ENCODE measurements around the gene RHOJ.
"Not testable (repeated sequence)": the region's sequence is repeated elsewhere in the genome, so short reads cannot be mapped to it uniquely, and the experiment has no call there.

Gene RHOJ

GRCh38 chr14:63299351-63300110 is 95.3 kb downstream of the RHOJ start:
- DNase-seq (ENCODE audit: low read depth), result no peak

DNA sequence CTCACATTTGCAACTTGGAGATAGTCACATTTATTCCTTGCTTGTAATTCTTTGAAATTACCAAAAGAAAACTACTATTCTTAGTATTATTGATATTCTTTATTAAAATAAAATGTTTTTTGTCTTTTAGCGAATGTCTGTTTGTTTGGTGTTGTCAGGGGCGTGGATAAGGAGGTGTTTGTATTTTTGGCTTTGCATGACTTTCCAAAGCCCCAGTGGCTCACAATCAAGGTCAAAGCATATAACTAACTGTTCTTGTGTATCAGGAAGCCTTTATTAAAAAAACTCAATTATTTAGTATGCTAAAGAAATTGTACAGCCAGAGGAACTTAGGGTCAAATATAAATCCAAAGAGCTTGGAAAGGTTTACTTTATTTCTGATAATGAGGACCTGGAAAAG is 96.6 kb downstream of the RHOJ start:
- no peak for DNase-seq (ENCODE audit: low read depth)

GRCh38 chr14:63301891-63302534 is 97.8 kb downstream of the RHOJ start:
- no peak for DNase-seq (ENCODE audit: low read depth)

GRCh38 chr14:63304429-63304828 is 100.2 kb downstream of the RHOJ start:
- DNase-seq (ENCODE audit: low read depth), result not testable (repeated sequence)

DNA sequence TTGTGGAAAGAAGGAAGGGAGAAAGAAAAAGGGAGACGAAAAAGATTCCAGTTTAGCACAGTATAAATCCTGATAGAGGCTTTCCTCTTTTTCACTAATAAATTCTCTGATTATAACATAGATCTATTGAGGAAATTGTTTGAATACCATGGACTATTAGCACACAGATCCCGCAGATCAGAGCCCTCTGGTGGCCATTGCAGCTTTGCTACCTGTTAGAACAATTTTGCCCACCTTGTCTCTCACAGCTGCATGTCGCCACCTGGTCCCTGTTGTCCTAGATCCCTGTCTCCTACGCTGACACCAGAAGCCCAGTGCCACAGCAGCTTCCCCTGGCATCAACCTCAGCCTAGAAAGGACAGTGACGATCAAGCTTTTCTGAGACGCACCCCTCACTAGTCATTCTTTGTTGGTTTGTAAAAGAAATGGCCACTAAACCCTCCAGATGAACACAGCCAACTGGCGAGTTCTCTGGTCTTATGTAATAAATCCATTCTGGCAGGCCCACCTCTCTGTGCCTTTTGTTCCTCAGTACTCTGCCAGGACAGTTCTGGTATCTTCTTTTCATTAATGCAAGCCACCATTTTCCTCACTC is 104.6 kb downstream of the RHOJ start:
- DNase-seq (ENCODE audit: low read depth), result no peak

DNA sequence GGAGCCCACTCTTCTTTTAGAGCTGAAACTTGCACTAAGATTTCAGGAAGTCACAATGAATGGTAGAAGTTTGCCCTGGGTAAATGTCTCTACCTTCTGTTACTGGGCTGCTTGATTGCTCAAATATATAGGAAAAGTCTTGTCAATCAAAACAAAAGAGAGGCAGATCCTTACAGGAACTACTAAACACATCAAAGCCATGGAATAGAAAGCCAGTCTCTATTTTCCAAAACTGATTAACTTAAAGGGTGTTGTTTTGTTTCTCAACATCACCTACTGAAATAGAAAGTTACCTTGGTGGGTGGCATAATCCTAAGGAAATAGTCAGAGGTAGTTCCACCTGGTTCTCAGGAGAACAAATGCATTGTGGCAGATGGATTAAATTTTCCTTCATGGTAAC is 114.6 kb downstream of the RHOJ start, which contains the start of gene GPHB5:
TSS of gene GPHB5 (minus strand) at position 101 of the 400 bp plus-strand sequence. CDS start 1,086 bp downstream, outside the sequence.
- no peak for DNase-seq (ENCODE audit: low read depth)

GRCh38 chr14:63322472-63322871 is 118.2 kb downstream of the RHOJ start:
- DNase-seq (ENCODE audit: low read depth), result no peak

- DNase-seq (ENCODE audit: low read depth), result no peak
Observed at GRCh38 chr14:63322897-63323573, 118.8 kb downstream of the RHOJ start.

GRCh38 chr14:63326840-63327239 is 122.6 kb downstream of the RHOJ start:
- no peak for DNase-seq (ENCODE audit: low read depth)

DNA sequence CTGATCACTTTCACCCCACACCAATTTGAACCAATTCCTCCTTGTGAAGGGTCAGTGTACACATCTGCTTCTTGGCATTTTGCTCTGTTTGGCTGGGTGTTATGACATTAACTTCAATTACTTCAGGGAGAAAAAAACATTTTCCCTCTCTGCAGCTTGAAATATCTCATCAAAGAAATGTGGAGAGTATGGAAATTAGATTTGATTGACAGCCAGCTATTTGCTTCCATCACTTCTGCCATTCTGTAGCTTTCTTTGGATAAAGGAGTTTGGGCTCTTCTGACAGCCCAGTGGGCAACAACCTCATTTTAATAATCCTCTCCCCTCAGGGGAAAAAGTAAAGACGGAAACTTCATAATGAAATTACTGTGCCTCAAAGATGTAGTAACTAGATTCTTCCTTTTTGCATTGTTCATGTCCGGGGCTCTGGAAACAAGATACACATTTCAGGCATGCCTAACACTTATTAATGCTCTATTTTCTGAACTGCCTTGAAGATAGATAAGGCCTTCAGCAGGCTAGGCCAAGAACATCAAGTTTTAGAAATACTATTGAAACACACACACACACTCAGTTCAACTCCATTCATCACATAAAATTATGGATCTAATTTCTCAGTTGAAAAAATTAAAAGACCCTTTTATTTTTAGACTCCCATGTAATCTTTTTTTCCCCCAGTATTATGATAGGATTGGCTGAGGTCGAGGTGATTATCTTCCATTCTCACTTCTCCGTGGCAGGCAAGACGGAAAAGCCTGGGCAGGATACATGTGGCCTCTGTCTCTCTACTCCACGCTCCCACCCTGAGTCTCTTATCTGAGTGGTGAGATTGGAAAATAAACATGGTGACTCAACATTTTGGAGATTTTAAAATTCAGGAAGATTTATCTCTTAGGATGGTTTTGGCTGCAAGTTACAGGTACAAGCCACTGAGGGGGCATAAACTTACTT is 124.8 kb downstream of the RHOJ start:
- no peak for DNase-seq (ENCODE audit: low read depth)

DNA sequence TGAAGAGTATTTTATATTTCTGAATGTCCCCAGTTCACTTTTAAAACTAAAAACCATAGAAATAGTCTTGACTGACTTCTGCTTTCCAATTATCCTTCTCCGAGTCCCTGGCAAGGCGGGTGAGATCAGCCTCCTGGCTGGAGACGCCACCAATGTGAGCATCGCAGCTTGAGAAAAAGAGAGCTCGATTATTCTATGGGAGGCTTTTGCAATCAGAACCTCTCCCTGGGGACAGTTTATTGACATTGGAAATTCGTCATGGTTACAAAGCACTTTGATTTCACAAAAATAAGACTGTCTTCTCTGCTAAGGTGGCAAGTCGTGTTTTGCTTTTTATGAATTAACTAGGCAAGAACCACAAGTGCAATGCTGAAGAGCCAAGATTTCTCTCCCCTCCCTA is 138.1 kb downstream of the RHOJ start:
- DNase-seq (ENCODE audit: low read depth), result no peak

Data from activated T-helper 9 cell treated with anti-CD3 and anti-CD28 coated beads, Interleukin-2, amount 50 U/mL, for 16 hours (primary cell).